Left colon (tissue), 2 donors: ENCODE results near the gene LRRC42. TPM values are rescaled to one million over a fixed set of nuclear protein-coding genes. Genes with fewer than 3 reads are reported as not detected.
"Not testable (repeated sequence)": the region's sequence is repeated elsewhere in the genome, so short reads cannot be mapped to it uniquely, and the experiment has no call there.

Experiments used
- ATAC-seq: fragments of 200-7000 bp; cut with Tn5 transposase; one replicate; pipeline ENCODE4 v1.9.1; 2020; ENCODE audit warnings: mild to moderate bottlenecking, moderate library complexity
- DNase-seq, 2 donors: peaks; one replicate each; pipeline ENCODE4 v3.0.0-alpha.2; 2020
- intact Hi-C, 2 donors: fragments of 100-400 bp; cut with DNase I in 1 of 2; cut with micrococcal nuclease in 1 of 2; formaldehyde crosslinking; loops; one replicate each; pipeline versions ENCODE4 v1.11.2 to v1.14.0; 2022; cut with DNase I, micrococcal nuclease
- total RNA-seq, 2 donors: library from RNA; stranded (reverse); fragmentation: NEBNext Ultra II Directional; extraction: Animal tissue kit (Norgen Biotek cat#: 25700); gene quantifications; one replicate each; pipeline ENCODE4 v1.2.1, GENCODE V29; 2021
- donor health status: DM: no; HTN: no; CAD: no.
- donor health status: DM: yes; HTN: yes; CAD: no.

The LRRC42 gene
- total RNA-seq, 2 donors from 2014 or later, result 19.7 to 24.0 TPM

- intact Hi-C loops, result no loop called here
- ATAC-seq, result peak; percentile 93
- no peak for DNase-seq
Observed at GRCh38 chr1:53957194-53957818, 11.2 kb downstream of the LRRC42 start.

DNA sequence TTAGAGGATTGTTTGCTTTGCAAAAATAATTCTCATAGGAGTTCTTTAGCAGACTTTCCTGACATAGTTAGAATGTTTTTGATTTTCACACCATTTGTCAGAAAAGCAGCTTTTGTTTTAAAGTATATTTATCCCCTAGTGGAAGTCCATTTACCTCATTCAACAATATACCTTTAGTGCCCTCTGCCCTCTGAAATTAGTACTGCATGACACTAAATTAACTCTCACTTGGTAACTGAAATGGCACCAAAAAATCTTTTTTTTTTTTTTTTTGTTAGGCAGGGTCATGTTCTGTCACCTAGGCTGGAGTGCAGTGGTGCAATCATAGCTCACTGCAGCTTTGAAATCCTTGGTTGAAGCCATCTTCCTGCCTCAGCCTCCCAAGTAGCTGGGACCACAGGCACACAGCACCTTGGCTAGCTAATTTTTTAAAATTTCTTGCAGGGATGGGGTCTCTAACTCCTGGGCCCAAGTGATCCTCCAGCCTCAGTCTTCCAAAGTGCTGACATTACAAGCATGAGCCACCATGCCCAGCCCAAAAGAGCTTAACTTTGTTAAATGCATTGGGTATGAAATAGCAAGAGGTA lies 13.6 kb downstream of the LRRC42 start:
- DNase-seq, result no peak
- peak; percentile 43 for ATAC-seq
- intact Hi-C loops, result loop anchor here in 1 of 2 donors (5.0 to 10.0 kb wide), 2 partner anchors 75 to 87 kb away; no protein-coding TSS in a partner anchor

GRCh38 chr1:53962395-53962794 lies 16.2 kb downstream of the LRRC42 start:
- no peak for DNase-seq
- intact Hi-C loops, result loop anchor here in 1 of 2 donors (5.0 to 10.0 kb wide), 2 partner anchors 72 to 90 kb away; no protein-coding TSS in a partner anchor
- ATAC-seq, result no peak

GRCh38 chr1:53963460-53963859 lies 17.3 kb downstream of the LRRC42 start:
- no peak for DNase-seq
- ATAC-seq, result peak; percentile 23
- intact Hi-C loops, result loop anchor here in 1 of 2 donors (5.0 to 10.0 kb wide), 2 partner anchors 71 to 91 kb away; no protein-coding TSS in a partner anchor

DNA sequence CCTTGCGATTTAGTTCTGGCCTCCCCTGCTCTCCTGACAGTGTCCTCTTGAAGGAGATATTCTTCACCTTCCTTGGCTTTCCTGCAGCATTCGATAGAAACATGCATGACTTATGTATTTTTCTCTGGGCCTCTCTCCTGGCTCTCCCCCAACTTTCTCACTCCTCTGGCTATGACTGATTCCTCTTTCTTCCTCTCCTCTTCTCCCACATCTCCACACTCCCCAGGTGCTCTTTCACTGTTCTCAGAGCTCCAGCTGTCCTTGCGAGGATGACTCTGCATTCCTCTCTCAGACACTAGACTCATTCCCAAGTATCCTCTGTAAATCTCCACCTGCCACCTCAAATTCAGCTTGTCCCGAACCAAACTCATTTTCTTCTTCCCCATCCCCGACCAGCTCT lies 18.0 kb downstream of the LRRC42 start:
- ATAC-seq (no peak), DNase-seq (no peak)
- intact Hi-C loops, result loop anchor here in 1 of 2 donors (5.0 to 10.0 kb wide), 2 partner anchors 71 to 92 kb away; no protein-coding TSS in a partner anchor

DNA sequence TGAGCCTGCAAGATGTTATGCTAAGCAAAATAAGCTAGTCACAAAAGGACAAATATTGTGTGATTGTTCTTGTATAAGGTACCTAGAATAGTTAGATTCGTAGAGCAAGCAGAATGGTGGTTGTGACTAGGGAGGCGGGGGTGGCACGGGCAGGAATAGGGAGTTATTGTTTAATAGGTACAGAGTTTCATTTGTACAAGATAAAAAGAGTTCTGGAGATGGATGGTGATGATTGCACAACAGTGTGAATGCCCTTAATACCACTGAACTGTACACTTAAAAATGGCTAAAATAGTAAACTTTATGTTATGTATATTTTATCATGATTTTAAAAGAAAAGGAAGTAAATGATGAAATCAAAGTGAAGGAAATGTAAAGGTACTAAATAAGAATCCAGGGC lies 20.6 kb downstream of the LRRC42 start:
- intact Hi-C loops, result loop anchor here in 1 of 2 donors (10.0 kb wide), 1 partner anchor 68 kb away; no protein-coding TSS in a partner anchor
- ATAC-seq (no peak), DNase-seq (no peak)

DNA sequence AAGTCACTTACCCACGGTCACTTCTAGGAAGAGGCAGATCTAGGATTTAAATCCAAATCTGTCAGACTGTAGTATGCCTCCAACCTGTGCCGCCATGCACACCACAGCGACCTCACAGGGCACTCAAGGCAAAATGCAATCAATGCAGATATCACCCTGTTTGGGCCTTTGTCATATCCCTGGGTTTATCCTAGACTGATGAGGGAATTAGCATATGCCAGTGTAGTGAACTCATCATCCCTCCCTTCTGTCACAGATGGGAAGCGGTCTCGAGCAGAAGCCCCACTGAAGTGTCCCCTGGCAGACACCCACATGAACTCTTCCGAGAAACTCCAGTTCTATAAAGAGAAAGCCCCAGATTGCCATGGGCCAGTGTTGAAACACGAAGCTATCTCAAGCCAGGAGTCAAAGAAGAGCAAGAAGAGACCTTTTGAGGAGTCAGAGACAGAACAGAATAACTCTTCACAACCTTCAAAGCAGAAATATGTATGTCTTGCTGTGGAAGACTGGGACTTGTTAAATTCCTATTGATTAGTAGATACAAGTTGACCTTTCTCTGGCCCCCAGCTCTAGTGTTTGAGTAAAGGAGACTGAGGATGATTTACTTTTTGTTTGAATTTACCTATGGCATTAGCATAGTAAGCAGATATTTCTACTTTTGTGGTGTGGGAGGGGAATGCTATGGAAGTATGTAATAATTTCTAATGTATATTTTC lies 21.4 kb downstream of the LRRC42 start:
- ATAC-seq (no peak), DNase-seq (no peak)
- intact Hi-C loops, result loop anchor here in 1 of 2 donors (10.0 kb wide), 1 partner anchor 67 kb away; no protein-coding TSS in a partner anchor

DNA sequence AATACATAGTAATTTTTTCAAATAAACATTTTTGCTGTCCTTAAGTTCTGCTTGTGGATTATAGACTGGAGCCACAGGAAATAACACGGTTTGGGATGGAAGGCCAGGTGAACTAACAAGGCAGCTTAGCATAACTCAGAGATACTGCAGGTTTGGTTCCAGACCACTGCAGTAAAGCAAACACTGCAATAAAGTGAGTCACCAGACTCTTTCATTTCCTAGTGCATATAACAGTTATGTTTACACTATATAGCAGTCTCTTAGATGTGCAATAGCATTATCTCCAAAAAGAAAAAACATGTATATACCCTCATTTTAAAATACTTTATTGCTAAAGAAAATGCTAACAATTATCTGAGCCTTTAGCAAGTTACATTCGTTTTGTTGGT lies 22.0 kb downstream of the LRRC42 start:
- peak; percentile 99 for ATAC-seq
- intact Hi-C loops, result loop anchor here in 1 of 2 donors (10.0 kb wide), 1 partner anchor 67 kb away; no protein-coding TSS in a partner anchor

DNA sequence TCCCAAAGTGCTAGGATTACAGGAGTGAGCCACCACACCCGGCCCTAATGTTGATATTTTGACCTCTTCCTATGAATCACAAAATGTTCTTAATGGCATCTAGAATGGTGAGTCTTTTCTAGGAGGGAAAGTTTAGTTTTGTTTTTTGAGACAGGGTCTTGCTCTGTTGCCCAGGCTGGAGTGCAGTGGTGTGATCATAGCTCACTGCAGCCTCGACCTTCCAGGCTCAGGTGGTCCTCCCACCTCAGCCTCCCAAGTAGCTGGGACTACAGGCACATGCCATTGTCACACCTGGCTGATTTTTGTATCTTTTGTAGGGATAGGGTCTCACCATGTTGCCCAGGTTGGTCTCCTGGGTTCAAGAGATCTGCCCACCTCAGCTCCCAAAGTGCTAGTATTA lies 23.2 kb downstream of the LRRC42 start:
- not testable (repeated sequence) for DNase-seq, ATAC-seq
- intact Hi-C loops, result loop anchor here in 1 of 2 donors (10.0 kb wide), 1 partner anchor 65 kb away; no protein-coding TSS in a partner anchor

More for the DNA sequence above, 22.0 kb downstream of the LRRC42 start:
- DNase-seq, result no peak

- intact Hi-C loops, result no loop called here
- DNase-seq, result no peak
- ATAC-seq, result no peak
Observed at GRCh38 chr1:53971718-53972117, 25.6 kb downstream of the LRRC42 start.

DNA sequence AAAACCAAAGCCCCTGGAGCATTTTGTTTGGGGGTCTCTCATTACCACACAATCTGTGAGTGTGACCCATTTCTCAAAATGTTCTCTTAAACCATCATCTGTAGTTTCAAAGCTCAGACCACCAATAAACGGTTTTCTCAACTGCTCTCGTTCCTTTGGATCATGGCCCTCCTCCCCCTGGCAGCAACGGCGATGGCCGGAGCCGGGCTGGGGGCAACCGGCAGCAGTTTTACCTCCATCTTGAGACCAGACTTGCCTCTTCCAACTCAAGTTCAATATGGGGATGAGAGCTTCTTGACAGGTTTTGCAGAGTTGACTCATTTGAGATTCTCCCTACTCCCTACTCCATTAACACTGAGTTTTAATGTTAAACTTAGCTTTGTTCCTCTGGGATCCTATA lies 29.7 kb downstream of the LRRC42 start:
- ATAC-seq (no peak), DNase-seq (no peak)
- intact Hi-C loops, result no loop called here

DNA sequence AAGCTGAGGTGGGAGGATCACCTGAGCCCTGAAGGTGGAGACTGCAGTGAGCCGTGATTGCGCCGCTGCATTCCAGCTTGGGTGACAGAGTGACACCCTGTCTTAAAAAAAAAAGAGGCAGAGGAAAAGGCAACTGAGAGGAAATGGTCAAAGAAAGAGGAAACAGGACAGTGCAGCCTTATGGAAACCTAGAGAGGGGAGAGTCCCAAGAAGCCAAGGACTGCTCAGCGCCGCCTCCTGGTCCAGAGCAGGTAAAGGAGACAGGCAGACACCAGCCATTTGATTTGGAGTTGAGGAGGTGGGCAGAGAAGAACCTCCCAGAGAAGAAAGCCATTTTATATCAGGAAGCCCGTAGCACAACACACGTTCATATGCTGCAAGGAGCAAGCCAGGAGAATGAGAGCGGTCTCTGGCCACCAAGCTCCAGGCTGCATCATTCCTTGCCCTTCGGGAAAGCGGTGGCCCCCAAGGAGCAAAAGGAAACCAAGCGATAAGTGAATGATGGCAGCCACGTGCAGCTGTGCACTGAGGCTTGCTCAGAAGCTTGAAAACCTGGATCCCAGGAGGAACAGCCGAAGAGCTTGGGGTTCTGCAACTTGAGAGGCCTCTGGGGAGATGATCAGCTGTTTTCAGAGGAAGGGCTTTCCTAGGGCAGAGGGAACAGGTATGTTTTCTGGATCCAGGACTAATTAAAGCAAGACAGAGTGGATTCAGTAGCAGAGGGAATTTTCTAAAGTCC lies 33.7 kb downstream of the LRRC42 start:
- intact Hi-C loops, result no loop called here
- DNase-seq (no peak), ATAC-seq (no peak)

DNA sequence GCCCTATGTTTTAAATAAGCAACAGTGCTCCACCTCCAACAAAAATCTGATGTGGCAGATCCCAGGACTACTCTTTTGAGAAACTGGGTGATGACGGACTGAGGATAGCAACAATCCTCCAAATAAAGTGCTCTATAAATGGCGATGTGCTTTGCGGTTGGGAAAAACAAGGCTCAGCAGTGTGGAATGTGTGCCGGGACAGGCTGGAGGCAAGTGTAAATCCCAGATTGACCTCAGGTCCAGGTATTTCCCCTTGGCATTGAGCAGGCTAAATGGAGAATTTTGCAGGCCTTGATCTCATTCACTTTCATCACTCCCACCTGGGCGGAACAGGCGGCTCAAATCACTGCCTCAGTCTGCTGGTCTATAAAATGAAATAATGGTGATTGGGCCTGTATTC lies 35.1 kb downstream of the LRRC42 start:
- no peak for ATAC-seq
- intact Hi-C loops, result no loop called here
- DNase-seq, result no peak

DNA sequence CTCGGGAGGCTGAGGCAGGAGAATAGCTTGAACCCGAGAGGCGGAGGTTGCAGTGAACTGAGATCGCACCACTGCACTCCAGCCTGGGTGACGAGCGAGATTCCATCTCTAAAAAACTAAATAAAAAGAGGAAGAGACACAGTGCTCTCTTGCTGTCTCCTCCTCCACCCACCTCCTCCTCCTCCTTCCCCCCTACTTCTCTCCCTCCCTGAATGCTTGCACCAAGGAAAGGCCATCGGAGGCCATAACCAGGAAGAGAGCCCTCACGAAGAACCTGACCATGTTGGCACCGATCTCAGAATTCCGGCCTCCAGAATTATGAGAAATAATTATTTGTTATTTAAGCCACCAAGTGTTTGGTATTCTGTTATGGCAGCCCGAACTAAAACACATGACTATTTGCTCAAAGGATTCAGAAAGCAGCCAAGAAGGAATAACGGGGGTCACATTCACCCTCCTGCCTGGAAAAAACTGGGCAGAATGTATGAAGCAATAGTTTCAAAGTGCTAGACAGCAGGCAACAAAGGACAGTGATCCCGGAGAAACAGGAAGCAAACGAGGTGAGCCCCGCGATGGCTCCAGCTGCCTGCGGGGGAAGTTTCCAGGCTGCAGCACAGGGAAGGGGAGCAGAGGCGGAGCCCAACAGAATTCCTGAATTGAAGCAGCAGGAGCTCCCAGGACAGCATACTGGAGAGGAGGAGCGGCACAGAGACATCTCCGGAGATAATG lies 36.0 kb downstream of the LRRC42 start:
- intact Hi-C loops, result no loop called here
- peak; percentile 21 to 30 for DNase-seq
- ATAC-seq, result peak; percentile 62

GRCh38 chr1:53982763-53983104 lies 36.6 kb downstream of the LRRC42 start:
- intact Hi-C loops, result no loop called here
- DNase-seq (no peak), ATAC-seq (peak; percentile 29)

- ATAC-seq (no peak), DNase-seq (no peak)
- intact Hi-C loops, result no loop called here
Observed at GRCh38 chr1:53984726-53985125, 38.6 kb downstream of the LRRC42 start.

- DNase-seq, result no peak
- intact Hi-C loops, result no loop called here
- ATAC-seq, result no peak
Observed at GRCh38 chr1:53986458-53986857, 40.3 kb downstream of the LRRC42 start.

DNA sequence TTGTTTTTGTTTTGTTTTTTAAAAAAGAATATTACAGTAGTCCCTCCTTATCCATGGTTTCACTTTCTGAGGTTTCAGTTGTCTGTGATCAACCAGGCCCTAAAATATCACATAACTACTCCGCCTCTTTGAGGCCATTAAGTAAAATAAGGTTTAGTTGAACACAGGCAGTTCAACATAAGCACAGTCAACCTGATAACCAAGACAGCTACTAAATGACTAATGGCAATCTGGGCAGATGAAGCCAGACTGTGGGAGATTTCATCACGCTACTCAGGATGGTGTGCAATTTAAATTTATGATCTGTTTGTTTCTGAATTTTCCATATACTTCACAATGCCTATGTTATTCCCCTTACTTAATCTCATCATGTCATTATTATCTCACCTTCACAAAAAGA lies 41.7 kb downstream of the LRRC42 start:
- ATAC-seq (no peak), DNase-seq (no peak)
- intact Hi-C loops, result no loop called here
